ENCODE results near the gene BLVRB. TPM values are rescaled to one million over a fixed set of nuclear protein-coding genes. Genes with fewer than 3 reads are reported as not detected.
"Not testable (repeated sequence)": the region's sequence is repeated elsewhere in the genome, so short reads cannot be mapped to it uniquely, and the experiment has no call there.

Gene BLVRB
- polyA plus RNA-seq, 3 donors, result 35.5 to 58.3 (median 49.3) TPM

DNA sequence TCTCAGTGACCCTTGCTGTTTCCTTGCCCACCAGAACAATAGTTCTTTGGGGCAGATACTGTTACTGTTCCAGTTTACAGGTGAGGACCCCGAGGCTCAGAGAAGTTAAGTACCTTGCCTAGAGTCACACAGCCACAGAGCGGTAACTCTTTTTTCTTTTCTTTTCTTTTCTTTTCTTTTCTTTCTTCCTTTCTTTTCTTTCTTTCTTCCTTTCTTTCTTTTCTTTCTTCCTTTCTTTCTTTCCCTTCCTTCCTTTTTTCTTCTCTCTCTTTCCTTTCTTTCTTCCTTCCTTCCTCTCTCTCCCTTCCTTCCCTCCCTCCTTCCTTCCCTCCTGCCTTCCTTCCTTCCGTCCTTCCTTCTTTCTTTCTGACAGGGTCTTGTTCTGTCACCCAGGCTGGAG lies 47.5 kb downstream of the BLVRB start:
- DNase-seq (ENCODE audit: extremely low read depth in 1 of 11, low read depth in 9 of 11, low spot score in 4 of 11), result no peak

DNA sequence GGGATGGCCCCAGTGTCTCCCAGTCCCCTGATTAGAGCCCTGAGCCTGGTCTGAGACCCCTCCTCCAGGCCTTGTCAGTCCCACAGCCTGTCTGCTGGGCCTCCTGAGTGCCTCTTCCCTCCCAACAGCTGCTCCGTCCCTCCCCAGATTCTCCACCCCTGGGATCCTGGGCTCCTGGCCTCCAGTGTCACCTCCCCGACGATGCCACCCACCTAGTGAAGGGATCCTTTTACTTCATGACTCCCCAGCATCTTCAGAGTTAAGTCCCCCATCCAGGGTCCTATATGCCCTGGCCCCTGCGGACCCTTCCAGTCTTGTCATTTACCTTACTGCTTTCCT lies 47.9 kb downstream of the BLVRB start:
- DNase-seq (ENCODE audit: extremely low read depth in 1 of 11, low read depth in 9 of 11, low spot score in 4 of 11), result no peak

DNA sequence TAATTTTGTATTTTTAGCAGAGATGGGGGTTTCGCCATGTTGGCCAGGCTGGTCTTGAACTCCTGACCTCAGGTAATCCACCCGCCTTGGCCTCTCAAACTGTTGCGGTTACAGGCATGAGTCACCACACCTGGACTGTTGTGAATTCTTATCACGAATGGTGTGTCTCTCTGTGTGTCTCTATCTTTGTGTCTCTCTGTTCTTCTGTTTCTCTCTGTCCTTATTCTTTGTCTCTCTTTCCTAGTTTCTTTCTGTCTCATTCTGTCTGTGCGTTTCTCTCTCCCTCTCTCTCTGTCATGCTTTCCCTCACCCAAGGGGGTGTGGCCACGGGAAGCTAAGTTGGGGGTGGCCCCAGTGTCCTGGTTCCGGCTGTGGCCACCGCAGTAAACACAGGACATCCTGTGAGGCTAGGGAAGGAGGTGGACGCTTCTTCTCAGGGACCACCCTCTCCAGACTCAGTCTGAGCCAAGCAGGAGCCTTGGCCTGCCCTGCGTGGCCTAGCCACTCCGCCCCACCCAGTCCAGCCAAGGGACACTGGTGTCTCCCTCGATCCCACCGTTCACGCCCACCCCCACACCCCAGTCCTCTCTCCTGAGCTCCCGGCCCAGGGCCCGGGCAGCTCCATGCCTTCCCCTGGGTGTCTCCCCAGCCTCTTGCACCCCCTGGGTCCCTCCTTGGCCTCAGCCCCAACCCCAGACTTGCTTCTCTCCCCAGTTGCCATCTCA lies 48.5 kb downstream of the BLVRB start:
- DNase-seq (ENCODE audit: extremely low read depth in 1 of 11, low read depth in 9 of 11, low spot score in 4 of 11), result peak in 1 of 11 donors; percentile 39

DNA sequence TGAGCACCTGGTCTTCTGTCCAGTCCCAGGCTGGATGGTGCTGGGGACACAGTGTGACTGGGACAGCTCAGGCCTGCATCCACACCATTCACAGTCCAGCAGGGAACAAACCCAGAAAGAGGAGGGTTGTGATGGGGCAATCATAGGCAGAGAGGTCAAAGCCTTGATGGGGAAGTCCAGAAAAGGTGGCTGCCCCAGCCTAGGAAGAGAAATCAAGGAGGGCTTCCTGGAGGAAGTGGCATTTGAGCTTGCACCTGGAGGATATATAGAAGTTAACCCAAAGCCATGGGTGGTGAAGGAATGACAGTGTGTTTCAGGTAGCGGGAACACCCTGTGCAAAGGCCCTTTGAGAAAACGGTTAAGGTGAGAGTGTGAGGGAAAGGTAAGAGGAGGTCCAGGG lies 49.8 kb downstream of the BLVRB start:
- DNase-seq (ENCODE audit: extremely low read depth in 1 of 11, low read depth in 9 of 11, low spot score in 4 of 11), result no peak

DNA sequence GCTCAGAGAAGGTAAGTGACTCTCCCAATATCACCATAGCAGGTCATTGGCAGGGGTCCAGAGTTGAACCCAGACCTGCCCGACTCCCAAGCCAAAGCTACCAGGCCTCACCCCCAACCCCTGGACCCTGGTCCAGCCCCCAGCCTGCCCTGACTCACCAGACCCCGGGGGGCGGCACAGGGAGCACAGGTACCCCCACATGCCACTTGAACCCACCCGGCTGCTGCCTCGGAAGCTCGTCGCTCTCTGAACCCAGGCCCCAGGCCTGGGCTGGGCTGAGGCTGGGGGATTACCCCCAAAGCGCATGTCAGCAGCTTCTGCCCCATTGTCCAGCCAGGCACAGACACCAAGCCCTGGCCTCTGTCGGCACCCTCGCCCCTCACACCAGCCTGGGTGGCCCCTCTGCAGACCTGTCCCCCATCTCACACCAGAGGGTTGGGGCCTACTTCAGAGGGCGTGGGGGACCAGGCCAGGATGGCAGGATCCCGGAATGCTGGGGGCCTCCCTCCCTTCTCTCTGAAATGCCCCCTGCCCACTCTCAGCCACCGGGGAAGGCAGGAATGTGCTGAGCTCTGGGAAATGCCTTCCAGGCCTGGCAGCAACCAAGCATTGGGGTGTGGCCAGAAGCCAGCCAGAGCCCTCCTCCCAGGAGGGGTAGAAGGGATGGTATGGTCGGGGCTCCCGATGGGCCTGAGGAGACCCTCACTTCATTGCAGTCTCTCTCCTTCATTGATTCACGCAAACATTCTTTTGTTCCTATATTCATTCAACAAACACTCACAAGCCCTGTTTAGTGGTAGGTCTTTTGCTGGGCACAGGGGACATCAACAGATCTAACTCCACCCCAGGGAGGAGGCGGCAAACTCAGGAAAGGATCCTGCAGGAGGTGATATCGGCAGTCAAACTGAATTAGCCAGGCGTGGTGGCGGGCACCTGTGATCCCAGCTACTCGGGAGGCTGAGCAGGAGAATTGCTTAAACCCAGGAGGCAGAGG lies 50.7 kb downstream of the BLVRB start:
- no peak for DNase-seq (ENCODE audit: extremely low read depth in 1 of 11, low read depth in 9 of 11, low spot score in 4 of 11)

DNA sequence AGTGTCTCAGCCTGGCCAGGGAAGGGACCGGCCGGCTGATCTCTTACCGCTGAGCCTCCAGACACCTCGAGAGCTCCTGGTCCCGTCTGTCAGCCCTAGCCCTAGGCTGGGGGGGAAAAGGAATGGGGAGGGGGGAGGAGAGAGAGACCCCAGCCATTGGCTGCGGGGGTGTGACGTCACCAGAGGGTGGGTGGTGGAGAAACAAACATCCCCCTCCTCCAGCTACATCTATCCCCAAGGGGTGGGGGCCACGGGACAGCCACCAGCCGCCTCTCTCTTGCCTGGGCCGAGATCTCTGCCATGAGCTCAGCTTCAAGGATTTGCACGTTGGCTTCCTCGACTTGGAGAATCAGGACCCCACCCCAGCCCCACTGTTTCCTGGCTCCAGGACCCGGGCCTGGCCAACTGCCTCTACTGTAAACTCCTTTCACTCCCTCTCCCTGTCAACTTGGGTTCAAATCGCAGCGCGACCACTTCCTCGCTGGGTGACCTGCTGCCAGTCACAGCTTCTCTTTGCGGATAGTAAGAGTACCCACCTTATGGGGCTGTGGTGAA lies 52.2 kb downstream of the BLVRB start, which contains the start of gene PRX:
Gene PRX (minus strand): TSS at position 88 of the 555 bp plus-strand sequence. CDS start 5,446 bp downstream, outside the sequence.
- DNase-seq (ENCODE audit: extremely low read depth in 1 of 11, low read depth in 9 of 11, low spot score in 4 of 11), result no peak

DNA sequence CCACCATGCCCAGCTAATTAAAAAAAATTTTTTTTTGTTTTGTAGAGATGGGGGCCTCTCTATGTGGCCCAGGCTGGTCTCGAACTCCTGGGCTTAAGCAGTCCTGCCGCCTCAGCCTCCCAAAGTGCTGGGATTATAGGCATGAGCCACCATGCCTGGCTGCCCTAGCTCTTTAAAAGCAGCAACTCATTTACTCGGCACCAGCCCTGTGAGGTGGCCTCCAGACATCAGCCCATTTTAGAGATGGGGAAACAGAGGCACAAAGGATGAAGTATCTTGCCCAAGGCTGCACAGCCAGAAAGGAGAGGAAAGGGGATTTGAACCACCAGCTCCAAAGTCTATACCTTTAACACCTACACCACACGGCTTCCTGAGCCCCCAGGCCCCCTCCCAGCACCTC lies 52.7 kb downstream of the BLVRB start:
- DNase-seq (ENCODE audit: extremely low read depth in 1 of 11, low read depth in 9 of 11, low spot score in 4 of 11), result no peak

DNA sequence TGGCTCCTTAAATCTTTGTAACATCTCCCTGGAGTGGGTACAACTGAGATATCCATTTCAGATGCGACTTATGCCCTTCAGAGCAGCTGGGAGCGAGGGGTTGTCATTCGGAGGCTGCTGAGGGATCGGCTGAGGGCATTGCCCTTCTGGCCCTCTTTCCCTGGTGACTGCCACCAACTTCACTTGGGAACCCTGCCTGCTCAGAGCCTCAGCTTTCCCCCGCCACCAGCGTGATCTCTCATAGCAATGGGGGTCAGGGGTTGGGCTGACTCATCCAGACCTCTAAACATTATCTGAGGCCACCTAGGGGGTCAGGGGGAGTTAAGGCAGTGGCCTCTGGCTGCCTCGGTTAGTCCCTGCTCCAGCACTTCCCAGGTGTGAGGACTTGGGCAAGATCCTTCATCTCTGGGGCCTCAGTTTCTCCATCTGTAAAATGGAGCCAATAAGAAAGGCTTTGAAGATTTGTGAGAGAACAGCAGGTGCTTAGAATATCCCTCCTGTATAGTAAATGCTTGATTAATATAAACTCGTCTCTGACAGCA lies 53.5 kb downstream of the BLVRB start:
- no peak for DNase-seq (ENCODE audit: extremely low read depth in 1 of 11, low read depth in 9 of 11, low spot score in 4 of 11)

DNA sequence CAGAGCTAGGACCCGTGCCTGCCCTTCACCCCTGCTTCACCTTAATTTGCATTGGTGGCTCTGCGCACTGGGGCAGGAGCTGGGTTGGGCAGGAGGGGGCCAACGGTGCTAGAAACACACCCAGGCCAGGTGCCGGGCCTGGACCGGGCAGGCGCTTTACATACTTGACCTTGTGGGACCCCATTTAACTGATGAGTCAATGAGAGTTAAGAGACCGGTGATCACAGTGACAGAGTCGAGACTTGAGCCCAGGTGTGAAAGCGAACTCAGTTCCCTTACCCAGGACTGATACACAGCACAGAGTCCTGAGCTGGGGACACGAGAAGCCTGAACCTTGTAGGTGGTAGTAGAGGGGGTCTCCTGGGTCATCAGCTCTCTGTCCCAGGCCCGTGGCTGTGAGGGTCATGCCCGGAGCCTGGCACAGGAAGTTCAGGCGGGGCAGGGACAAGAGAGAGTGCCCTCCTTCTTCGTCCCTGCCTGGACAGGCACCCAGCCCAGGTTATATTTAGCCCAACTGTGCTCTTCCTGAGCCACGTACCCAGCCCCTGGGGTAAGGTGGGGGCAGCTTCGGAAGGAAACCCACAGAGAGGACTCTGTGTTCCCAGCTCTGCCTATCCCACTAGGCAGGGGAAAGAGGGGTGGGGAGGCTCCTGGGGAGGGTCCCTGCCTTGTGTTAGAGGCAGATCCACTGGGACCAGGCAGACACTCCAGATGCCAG lies 54.3 kb downstream of the BLVRB start:
- no peak for DNase-seq (ENCODE audit: extremely low read depth in 1 of 11, low read depth in 9 of 11, low spot score in 4 of 11)

DNA sequence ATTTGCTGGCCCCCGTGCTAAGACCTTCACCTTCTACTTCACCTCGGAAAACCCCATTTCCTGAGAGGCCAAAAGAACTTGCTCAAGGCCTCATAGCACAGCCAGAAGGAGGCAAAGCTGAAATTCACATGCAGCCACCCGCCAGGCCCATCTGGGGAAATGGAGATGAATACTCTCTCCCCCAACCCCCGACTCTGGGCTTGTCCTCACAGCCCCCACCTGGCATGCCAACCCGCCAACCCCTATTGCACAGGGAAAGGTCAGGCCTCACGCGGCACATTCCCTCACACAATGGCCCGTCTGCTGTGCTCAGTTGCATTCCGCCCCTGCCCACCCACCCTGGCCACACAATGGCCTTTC lies 55.5 kb downstream of the BLVRB start:
- no peak for DNase-seq (ENCODE audit: extremely low read depth in 1 of 11, low read depth in 9 of 11, low spot score in 4 of 11)

DNA sequence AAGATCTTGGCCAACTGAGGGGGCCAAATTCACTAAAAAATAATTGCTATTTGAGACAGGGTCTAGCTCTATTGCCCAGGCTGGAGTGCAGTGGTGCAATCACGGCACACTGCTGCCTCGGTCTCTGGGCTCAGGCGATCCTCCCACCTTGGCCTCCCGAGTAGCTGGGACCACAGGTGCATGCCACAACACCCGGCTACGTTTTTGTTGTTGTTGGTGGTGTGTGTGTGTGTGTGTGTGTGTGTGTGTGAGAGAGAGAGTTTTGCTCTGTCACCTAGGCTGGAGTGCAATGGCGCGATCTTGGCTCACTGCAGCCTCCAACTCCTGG lies 57.0 kb downstream of the BLVRB start:
- not testable (repeated sequence) for DNase-seq (ENCODE audit: extremely low read depth in 1 of 11, low read depth in 9 of 11, low spot score in 4 of 11)

DNA sequence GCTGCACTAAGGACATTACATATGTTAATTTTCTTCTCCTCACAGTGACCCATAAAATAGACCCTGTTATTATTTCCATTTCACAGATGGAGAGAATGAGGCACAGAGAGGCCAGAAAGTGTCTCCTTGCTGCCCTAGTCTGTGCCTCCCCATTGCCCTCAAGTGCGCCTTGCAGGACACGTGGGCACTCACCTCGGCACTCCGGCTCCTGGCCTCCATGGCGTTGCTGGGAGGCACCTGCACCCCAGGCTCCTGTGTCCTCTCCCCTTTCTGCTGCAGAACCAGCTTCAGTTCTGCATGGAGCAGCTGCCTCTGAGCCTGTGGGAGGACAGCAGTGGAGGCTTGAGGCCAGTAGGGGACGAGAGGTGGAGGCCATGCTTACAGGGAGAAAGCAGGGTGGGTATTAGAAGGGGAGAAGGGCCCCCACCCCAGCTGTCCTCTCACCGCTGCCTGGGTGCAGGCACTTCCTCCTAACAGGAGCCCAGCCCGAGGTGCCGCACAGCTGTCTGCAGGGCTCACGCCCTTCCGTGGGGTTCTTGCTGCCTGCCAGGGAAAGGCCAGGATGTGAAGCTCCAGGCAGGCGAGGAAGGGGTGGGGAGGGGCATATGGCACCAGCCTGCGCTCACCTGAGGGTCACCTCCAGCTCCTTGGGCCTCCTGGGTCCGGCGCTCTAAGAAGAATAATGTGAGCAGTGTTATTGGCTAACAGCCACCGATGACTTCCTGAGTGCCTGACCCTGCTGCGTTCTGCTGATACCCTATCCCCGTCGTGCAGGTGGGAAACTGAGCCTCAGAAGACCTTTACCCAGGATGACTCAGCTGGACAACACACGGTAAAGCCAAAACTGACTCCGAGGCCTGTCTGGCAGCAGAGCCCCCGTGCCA lies 57.6 kb downstream of the BLVRB start:
- DNase-seq (ENCODE audit: extremely low read depth in 1 of 11, low read depth in 9 of 11, low spot score in 4 of 11), result no peak

DNA sequence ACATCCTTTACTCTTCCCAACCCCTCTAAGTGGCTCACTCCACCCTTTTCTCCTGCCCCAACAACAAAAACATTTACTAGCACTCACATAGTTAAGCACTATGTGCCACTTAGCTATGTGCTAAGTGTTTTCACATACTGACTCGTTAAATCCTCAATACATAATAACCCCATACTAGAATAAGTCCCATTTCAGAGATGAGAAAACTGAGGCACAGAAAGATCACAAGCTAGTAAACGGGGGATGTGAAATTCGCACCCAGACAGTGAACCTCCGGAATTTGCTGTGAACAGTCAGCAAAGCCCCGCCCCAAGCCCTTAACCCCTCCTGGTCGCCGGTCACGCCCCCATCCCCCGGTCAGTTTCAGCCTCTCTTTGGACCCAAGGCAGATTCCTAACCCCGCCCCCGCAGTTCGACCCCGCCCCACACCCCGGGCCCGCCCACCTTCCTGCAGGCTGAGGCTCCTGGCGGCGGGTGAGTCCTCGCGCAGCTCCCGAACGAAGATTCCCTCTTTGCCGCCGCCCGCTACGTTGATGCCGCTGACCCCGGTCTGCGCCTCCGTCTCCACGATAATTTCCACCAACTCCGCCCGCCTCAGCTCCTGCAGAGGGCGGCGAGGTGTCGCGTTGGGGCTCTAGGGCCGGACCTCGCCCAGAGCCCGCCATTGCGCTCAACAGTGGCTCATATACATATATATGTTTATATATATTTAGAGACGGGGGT lies 62.1 kb downstream of the BLVRB start:
- peak in 8 of 11 donors; percentile 63 to 86 (median 79) for DNase-seq (ENCODE audit: extremely low read depth in 1 of 11, low read depth in 9 of 11, low spot score in 4 of 11)

DNA sequence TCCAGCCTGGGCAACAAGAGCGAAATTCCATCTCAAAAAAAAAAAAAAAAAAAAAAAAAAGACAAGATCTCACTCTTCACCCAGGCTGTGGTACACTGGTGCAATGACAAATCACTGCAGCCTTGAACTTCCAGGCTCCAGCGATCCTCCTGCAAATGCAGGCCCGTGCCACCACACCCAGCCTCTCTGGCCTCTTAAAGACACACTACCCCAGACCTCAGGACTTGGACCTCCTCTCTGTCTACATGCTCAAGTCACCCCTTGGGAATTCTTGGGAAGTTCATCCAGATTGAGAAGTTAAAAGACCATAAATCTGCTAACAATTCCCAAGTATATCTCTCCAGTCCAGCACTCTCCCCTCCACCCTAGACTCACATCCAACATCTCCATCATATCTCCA lies 65.0 kb downstream of the BLVRB start:
- no peak for DNase-seq (ENCODE audit: extremely low read depth in 1 of 11, low read depth in 9 of 11, low spot score in 4 of 11)

DNA sequence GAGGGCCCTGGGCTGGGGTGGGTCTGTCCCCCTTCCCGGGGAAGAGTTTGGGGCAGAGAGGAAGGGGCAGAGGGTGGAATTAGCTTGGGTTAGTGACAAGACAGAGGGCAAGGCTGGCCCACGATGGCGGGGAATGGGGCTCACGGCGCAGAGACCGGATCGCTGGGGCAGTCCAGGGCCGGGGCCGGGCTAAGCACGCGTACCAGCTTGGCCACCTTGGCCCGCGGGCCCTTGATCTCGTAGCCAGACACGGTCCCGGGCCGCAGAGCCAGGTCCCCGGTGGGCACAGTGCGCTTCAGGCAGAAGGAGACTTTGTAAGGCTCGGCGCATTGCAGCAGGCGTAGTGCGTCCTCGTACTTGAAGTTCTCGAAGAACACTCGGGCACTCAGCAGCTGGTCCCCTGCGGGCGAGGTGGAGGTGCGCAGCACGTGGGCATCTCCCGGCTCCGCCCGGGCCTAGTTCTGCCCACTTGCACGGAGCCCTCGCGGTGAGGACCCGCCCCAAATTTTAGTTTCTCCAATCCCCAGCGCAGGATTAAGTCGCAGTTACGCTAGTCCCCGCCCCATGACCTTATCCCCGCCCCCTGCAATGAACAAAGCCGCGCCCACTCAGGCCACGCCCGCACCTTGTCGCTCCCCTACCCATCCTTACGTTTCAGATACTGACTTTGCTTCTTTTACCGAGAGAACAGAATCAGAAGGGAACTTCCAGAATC lies 67.0 kb downstream of the BLVRB start:
- DNase-seq (ENCODE audit: extremely low read depth in 1 of 11, low read depth in 9 of 11, low spot score in 4 of 11), result peak in 3 of 11 donors; percentile 41 to 55 (median 50)

Measured in renal cortex interstitium (tissue), 11 donors.